Ascending aorta (tissue), 2 donors: ENCODE data around the gene DDX47. TPM values are rescaled to one million over a fixed set of nuclear protein-coding genes. Genes with fewer than 3 reads are reported as not detected.

ENCODE experiments used
- DNase-seq, 2 donors: peaks; one replicate each; pipeline ENCODE4 v3.0.0-alpha.2; 2019; ENCODE audit warnings: low spot score in 2 of 2
- H3K27ac ChIP-seq, 2 donors: fragments of 200-600 bp; sonication (generic); one replicate each; pipeline ENCODE4 v1.5.1; 2016 to 2017; ENCODE audit warnings: mild to moderate bottlenecking in 1 of 2
- H3K27me3 ChIP-seq: fragments of 200-600 bp; sonication (generic); one replicate; pipeline ENCODE4 v1.5.1; 2017
- H3K36me3 ChIP-seq, 2 donors: fragments of 200-600 bp; sonication (generic); one replicate each; pipeline ENCODE4 v1.5.1; 2016
- H3K4me1 ChIP-seq, 2 donors: fragments of 200-600 bp; sonication (generic); one replicate each; pipeline ENCODE4 v1.5.1; 2016 to 2017; ENCODE audit warnings: mild to moderate bottlenecking in 1 of 2
- H3K4me3 ChIP-seq, 2 donors: fragments of 200-600 bp; sonication (generic); one replicate each; pipeline ENCODE4 v1.5.1; 2016 to 2017; ENCODE audit warnings: mild to moderate bottlenecking in 1 of 2
- H3K9me3 ChIP-seq, 2 donors: fragments of 200-600 bp; sonication (generic); one replicate each; pipeline ENCODE4 v1.5.1; 2016
- intact Hi-C: fragments of 100-400 bp; cut with DNase I; formaldehyde crosslinking; loops from one replicate; pipeline ENCODE4 v1.15.1; 2023
- total RNA-seq: library from RNA; depleted of rRNA; stranded (reverse); fragments of >200 nt; gene quantifications from one replicate; pipeline ENCODE4 v1.1.0, GENCODE V29; 2016
- TF ChIP-seq, protein P1 (sequence below), 3 experiments: fragments of 200-600 bp in 2 of 3; fragments of 450-650 bp in 1 of 3; sonication (generic) in 2 of 3; IDR thresholded peaks; one replicate each; pipeline ENCODE4 v1.5.1; 2016 to 2019; ENCODE audit warnings: antibody characterized with exemption in 3 of 3, mild to moderate bottlenecking in 1 of 3, moderate library complexity in 1 of 3

The DDX47 gene
- 36.4 TPM for total RNA-seq

DNA sequence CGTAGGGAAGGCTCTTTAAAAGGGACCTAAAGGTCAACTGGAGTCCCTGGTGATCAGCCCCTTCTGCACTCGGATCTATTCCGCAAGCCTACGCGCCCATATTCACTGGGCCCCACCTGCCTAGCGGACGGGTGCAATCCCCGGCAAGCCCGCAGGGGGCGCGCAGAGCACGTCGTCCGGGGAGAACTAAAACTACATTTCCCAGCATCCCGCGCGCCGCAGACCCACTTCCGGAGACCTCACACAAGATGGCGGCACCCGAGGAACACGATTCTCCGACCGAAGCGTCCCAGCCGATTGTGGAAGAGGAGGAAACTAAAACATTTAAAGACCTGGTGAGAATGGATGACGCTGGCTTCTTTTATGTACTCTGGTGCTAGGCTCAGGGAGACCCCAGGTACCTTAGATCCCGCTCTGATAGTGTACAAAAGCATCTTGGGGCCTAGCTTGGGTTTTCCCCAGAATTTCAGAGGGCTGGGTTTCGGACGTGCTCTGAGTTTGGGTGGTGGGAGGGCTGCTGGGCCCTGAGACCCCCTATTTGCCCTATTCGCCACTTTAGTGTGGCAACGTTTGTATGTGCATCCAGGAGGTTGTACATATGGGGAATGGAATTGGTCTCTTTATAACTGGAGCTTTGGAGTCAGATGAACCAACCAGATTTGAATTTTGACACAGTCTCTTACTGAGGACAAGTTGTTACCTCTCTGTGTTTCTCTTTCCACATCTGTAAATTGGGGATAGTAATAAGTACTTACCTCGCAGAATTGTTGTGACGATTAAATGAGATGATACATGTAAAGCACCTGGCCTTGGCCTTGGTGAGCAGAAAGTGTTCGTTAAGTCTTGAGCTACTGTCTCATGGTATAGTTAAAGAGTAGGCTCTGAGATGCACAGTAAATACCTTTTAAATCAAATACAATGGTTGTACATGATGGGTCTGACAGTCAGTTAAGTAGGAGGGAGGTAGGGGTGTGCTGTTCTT is at the start of gene DDX47:
DDX47 (plus strand) TSS at position 227 of the 982 bp plus-strand sequence; CDS start at position 249, 22 bp downstream.
- peaks cover 5 to 10% of the 10 kb centered on the region in 2 donors for H3K4me1 ChIP-seq
- intact Hi-C loops: loop anchor here (1.0 to 10.0 kb wide), 2 partner anchors 25 to 291 kb away; partner anchors contain the start of gene GSG1
- H3K36me3 ChIP-seq: no peaks in the 10 kb centered on the region
- peak; percentile 79 to 98 for DNase-seq
- peak within 1 kb of the TSS; percentile 59 to 61 for H3K27ac ChIP-seq
- no peaks in the 10 kb centered on the region for H3K27me3 ChIP-seq
- TF ChIP-seq, protein P1, sequence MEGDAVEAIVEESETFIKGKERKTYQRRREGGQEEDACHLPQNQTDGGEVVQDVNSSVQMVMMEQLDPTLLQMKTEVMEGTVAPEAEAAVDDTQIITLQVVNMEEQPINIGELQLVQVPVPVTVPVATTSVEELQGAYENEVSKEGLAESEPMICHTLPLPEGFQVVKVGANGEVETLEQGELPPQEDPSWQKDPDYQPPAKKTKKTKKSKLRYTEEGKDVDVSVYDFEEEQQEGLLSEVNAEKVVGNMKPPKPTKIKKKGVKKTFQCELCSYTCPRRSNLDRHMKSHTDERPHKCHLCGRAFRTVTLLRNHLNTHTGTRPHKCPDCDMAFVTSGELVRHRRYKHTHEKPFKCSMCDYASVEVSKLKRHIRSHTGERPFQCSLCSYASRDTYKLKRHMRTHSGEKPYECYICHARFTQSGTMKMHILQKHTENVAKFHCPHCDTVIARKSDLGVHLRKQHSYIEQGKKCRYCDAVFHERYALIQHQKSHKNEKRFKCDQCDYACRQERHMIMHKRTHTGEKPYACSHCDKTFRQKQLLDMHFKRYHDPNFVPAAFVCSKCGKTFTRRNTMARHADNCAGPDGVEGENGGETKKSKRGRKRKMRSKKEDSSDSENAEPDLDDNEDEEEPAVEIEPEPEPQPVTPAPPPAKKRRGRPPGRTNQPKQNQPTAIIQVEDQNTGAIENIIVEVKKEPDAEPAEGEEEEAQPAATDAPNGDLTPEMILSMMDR (IDR thresholded peaks at IDR 0.05): peak; percentile 95 to 98 (median 97)
- H3K4me3 ChIP-seq: peak within 1 kb of the TSS; percentile 76 to 90
- H3K9me3 ChIP-seq: no peaks in the 10 kb centered on the region

DNA sequence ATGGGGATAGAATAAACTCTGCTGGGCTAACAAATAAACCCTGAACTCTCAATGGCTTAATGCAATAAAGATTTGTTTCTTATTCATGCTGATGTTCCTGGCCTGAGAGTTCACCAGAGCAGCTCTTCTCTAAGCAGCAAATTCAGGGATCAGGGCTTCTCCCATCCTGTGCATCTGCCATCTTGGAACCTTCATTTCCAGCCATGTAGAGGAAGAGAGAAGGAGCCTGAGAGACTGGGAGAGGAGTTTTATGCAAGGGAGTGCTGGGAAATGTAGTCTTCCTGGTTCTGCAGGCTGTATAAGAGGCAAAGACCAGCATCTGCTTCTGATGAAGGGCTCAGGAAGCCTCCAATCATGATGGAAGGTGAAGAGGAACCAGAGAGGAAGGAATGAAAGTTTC is 48.3 kb upstream of the DDX47 start:
- H3K9me3 ChIP-seq: no peaks in the 10 kb centered on the region
- H3K4me1 ChIP-seq: no peaks in the 10 kb centered on the region
- intact Hi-C loops: no loop called here
- no peaks in the 10 kb centered on the region for H3K27me3 ChIP-seq
- DNase-seq: no peak
- no peak overlapping the region for H3K4me3 ChIP-seq
- TF ChIP-seq, protein P1 (IDR thresholded peaks at IDR 0.05): no peak
- H3K27ac ChIP-seq: no peak overlapping the region
- H3K36me3 ChIP-seq: no peaks in the 10 kb centered on the region

DNA sequence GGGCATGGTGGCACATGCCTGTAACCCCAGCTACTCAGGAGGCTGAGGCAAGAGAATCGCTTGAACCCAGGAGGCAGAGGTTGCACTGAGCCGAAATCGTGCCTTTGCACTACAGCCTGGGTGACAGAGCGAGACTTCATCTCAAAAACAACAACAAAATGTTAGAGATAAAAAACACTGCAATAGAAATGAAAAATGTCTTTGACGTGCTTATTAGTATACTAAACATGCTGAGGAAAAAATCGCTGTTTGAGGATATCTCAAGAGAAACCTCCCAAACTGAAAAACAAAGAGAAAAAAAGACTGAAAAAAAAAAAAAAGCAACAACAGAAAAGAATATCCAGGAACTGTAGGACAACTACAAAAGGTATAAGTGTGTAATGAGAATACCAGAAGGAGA is 42.9 kb upstream of the DDX47 start:
- no peaks in the 10 kb centered on the region for H3K9me3 ChIP-seq
- no peaks in the 10 kb centered on the region for H3K27me3 ChIP-seq
- TF ChIP-seq, protein P1 (IDR thresholded peaks at IDR 0.05): no peak
- DNase-seq: no peak
- no peak overlapping the region for H3K4me3 ChIP-seq
- H3K27ac ChIP-seq: no peak overlapping the region
- H3K4me1 ChIP-seq: no peaks in the 10 kb centered on the region
- intact Hi-C loops: no loop called here
- no peaks in the 10 kb centered on the region for H3K36me3 ChIP-seq

DNA sequence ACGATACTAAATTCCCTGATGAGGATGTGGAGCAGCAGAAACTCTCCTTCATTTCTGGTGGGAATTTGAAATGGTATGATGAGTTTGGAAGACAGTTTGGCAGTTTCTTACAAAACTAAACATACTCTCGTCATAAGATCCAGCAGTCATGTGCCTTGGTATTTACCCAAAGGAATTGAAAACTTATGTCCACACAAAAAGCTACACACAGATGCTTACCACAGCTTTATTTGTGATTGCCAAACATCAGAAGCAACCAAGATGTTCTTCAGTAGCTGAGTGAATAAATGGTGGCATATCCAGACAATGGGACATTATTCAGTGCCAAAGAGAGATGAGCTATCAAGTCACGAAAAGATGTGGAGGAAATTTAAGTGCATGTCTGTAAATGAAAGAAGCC is 38.4 kb upstream of the DDX47 start:
- Histone ChIP-seq H3K9me3 (no peaks in the 10 kb centered on the region), H3K4me3 (no peak overlapping the region), H3K27me3 (no peaks in the 10 kb centered on the region), H3K4me1 (no peaks in the 10 kb centered on the region), H3K27ac (no peak overlapping the region), H3K36me3 (no peaks in the 10 kb centered on the region)
- intact Hi-C loops: no loop called here
- no peak for DNase-seq
- TF ChIP-seq, protein P1 (IDR thresholded peaks at IDR 0.05): no peak

DNA sequence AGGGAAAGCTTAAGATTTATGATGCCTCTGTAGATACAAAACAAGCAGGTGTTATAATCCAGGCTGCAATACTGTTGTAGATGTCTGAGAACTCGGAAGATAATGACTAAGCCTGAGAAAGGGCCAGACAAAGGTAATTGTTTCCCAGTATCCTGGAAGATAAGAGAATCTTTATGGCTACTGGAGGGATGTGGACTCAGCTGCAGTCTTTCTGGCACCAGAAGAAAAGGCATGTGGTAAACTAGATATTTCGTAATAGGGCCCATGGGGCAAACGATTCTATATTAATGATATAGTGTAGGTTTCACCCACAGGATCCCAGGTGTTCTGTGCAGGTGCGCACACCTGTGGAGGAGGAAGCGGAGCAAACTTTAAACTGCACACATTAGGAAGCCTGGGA is 36.9 kb upstream of the DDX47 start:
- no peaks in the 10 kb centered on the region for H3K36me3 ChIP-seq
- DNase-seq: no peak
- H3K27ac ChIP-seq: no peak overlapping the region
- no peak overlapping the region for H3K4me3 ChIP-seq
- intact Hi-C loops: no loop called here
- no peaks in the 10 kb centered on the region for H3K4me1 ChIP-seq
- no peaks in the 10 kb centered on the region for H3K27me3 ChIP-seq
- TF ChIP-seq, protein P1 (IDR thresholded peaks at IDR 0.05): no peak
- H3K9me3 ChIP-seq: no peaks in the 10 kb centered on the region
